DND-41 (cell line): ENCODE results near the gene GLCCI1.

Source experiments
- ATAC-seq: fragments of 200-7000 bp; cut with Tn5 transposase; 3 replicates; pipeline ENCODE4 v1.9.1; 2021; ENCODE audit warnings: low read depth; ENCODE audit not compliant: insufficient read depth
- DNase-seq: peaks from one replicate; pipeline ENCODE4 v3.0.0-alpha.2; 2020
- H2AFZ ChIP-seq: 2 replicates; pipeline ENCODE4 v1.6.0; 2012; ENCODE audit warnings: low read depth, low read length
- H3K27ac ChIP-seq: 2 replicates; pipeline ENCODE4 v1.5.1; 2012; ENCODE audit warnings: low read length, inconsistent platforms
- H3K27me3 ChIP-seq: fragments of 200-600 bp; sonication (generic); 2 replicates; pipeline ENCODE4 v1.6.0; 2012; ENCODE audit warnings: low read length, mild to moderate bottlenecking, inconsistent platforms; ENCODE audit not compliant: insufficient read depth, poor library complexity
- H3K36me3 ChIP-seq: 2 replicates; pipeline ENCODE4 v1.5.1; 2012; ENCODE audit warnings: low read length, inconsistent platforms; ENCODE audit not compliant: insufficient read depth
- H3K4me1 ChIP-seq: 2 replicates; pipeline ENCODE4 v1.5.1; 2012; ENCODE audit warnings: mild to moderate bottlenecking, low read length; ENCODE audit not compliant: insufficient read depth
- H3K4me2 ChIP-seq: 2 replicates; pipeline ENCODE4 v1.6.0; 2012; ENCODE audit warnings: mild to moderate bottlenecking, moderate library complexity, low read length, inconsistent platforms; ENCODE audit not compliant: insufficient read depth
- H3K4me3 ChIP-seq, 2 experiments: fragments of 200-600 bp in 1 of 2; shearing (Covaris generic) in 1 of 2; 2 replicates each; pipeline ENCODE4 v1.5.1; 2012 to 2016; ENCODE audit warnings: inconsistent platforms in 2 of 2, low read length in 2 of 2, mild to moderate bottlenecking in 2 of 2, low read depth in 1 of 2, moderate library complexity in 1 of 2
- H3K79me2 ChIP-seq: 2 replicates; pipeline ENCODE4 v1.6.0; 2012; ENCODE audit warnings: low read length, inconsistent platforms; ENCODE audit not compliant: insufficient read depth
- H3K9ac ChIP-seq: 2 replicates; pipeline ENCODE4 v1.6.0; 2012; ENCODE audit warnings: low read depth, mild to moderate bottlenecking, inconsistent platforms, low read length, moderate library complexity
- H3K9me3 ChIP-seq: 2 replicates; pipeline ENCODE4 v1.5.1; 2012; ENCODE audit warnings: low read length, moderate library complexity, mild to moderate bottlenecking, inconsistent platforms; ENCODE audit not compliant: insufficient read depth, severe bottlenecking
- H4K20me1 ChIP-seq: 2 replicates; pipeline ENCODE4 v1.6.0; 2012; ENCODE audit warnings: low read length; ENCODE audit not compliant: insufficient read depth
- CTCF ChIP-seq: IDR thresholded peaks from 2 replicates; pipeline ENCODE4 v1.5.1; 2012; ENCODE audit warnings: borderline replicate concordance, low read length, moderate library complexity, mild to moderate bottlenecking; ENCODE audit not compliant: poor library complexity, severe bottlenecking; ENCODE audit errors: extremely low read depth
- EZH2 ChIP-seq: IDR thresholded peaks from 3 replicates; pipeline ENCODE4 v1.6.1; 2012; ENCODE audit warnings: borderline replicate concordance, low read depth, mild to moderate bottlenecking, moderate library complexity, low read length, inconsistent platforms; ENCODE audit not compliant: severe bottlenecking

Gene GLCCI1

GRCh38 chr7:7964691-7965090 is 3.9 kb upstream of the GLCCI1 start:
- Histone ChIP-seq H4K20me1 (no peaks in the 10 kb centered on the region), H3K9me3 (no peaks in the 10 kb centered on the region), H3K79me2 (peaks cover 7% of the 10 kb centered on the region), H3K9ac (no peak overlapping the region), H3K4me3 (no peak overlapping the region), H2AFZ (no peak overlapping the region), H3K4me2 (no peak overlapping the region), H3K4me1 (peaks cover 19% of the 10 kb centered on the region), H3K36me3 (no peaks in the 10 kb centered on the region; the same call in 1 of the 2 replicates), H3K27ac (no peak overlapping the region), H3K27me3 (no peaks in the 10 kb centered on the region)
- DNase-seq, result no peak
- TF ChIP-seq CTCF (no peak), EZH2 (no peak)
- ATAC-seq, result no peak

- Histone ChIP-seq H3K27me3 (no peaks in the 10 kb centered on the region), H3K4me2 (no peak overlapping the region), H4K20me1 (no peaks in the 10 kb centered on the region), H3K79me2 (peaks cover 13% of the 10 kb centered on the region), H3K27ac (no peak overlapping the region), H3K9me3 (no peaks in the 10 kb centered on the region), H3K4me1 (peaks cover 19% of the 10 kb centered on the region), H3K9ac (no peak overlapping the region), H3K4me3 (no peak overlapping the region), H3K36me3 (no peaks in the 10 kb centered on the region; the same call in 1 of the 2 replicates), H2AFZ (no peak overlapping the region)
- no peak for TF ChIP-seq EZH2
- no peak for TF ChIP-seq CTCF
- ATAC-seq, result no peak
- no peak for DNase-seq
Measured at GRCh38 chr7:7965301-7965700, 3.3 kb upstream of the GLCCI1 start.

GRCh38 chr7:7966141-7966734 is 2.4 kb upstream of the GLCCI1 start:
- TF ChIP-seq EZH2, result no peak
- TF ChIP-seq CTCF, result no peak
- no peak overlapping the region for H2AFZ ChIP-seq
- H3K9ac ChIP-seq, result no peak overlapping the region
- no peak overlapping the region for H3K4me3 ChIP-seq
- peaks cover 29% of the 10 kb centered on the region for H3K4me1 ChIP-seq
- H4K20me1 ChIP-seq, result peaks cover 8% of the 10 kb centered on the region; the same call in 1 of the 2 replicates
- H3K27ac ChIP-seq, result no peak overlapping the region
- no peaks in the 10 kb centered on the region for H3K9me3 ChIP-seq
- H3K79me2 ChIP-seq, result peaks cover 22% of the 10 kb centered on the region
- H3K36me3 ChIP-seq, result no peaks in the 10 kb centered on the region; the same call in 1 of the 2 replicates
- H3K27me3 ChIP-seq, result no peaks in the 10 kb centered on the region
- ATAC-seq (no peak), DNase-seq (no peak)
- H3K4me2 ChIP-seq, result no peak overlapping the region
